ENCODE data around the gene SHROOM1. TPM values are rescaled to one million over a fixed set of nuclear protein-coding genes. Genes with fewer than 3 reads are reported as not detected.

SHROOM1 gene
- total and polyA plus RNA-seq, 2 of the 8 experiments (the other 6 are each of a cell fraction or from before 2014, with no cell fraction given): 3.9 to 5.2 TPM

DNA sequence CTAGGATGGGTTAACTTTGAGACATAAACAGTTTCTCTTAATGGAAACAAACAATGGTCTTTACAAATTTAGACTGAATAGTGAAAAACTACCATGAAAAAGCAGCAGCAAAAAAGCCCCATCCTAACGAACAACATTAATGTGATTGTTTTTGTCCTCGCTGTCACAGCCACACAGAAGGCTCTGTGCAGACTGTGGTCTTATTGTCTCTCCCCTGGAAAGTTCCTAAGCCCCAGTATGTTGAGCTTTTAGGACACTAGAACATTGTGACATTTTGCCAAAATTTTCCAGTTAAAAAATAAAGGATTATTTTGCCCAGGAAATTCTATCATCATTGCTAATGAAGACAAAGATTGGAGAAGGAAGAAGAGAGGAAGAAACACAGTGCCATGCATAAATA, 29.9 kb downstream of the SHROOM1 start (continued):
- no peak for TF ChIP-seq CHD7 (IDR thresholded peaks at IDR 0.05; ENCODE audit: insufficient replicate concordance, low read length)
- TF ChIP-seq ZNF274 (IDR thresholded peaks at IDR 0.05; ENCODE audit: borderline replicate concordance, extremely low read depth, low read length): no peak
- no peak for TF ChIP-seq TAF1 (IDR thresholded peaks at IDR 0.05; ENCODE audit: low read depth, low read length)
- TF ChIP-seq RAD21 (IDR thresholded peaks at IDR 0.05 in 1 of 2, conservative IDR thresholded peaks at IDR 0.05 in 1 of 2; ENCODE audit: low read depth in 2 of 2, low read length in 2 of 2): no peak
- no peak for TF ChIP-seq CHD2 (IDR thresholded peaks at IDR 0.05; ENCODE audit: low read length)
- TF ChIP-seq HDAC2 (IDR thresholded peaks at IDR 0.05; ENCODE audit: borderline replicate concordance in 1 of 2, low read depth in 2 of 2, low read length in 2 of 2): no peak
- no peak for TF ChIP-seq SAP30 (IDR thresholded peaks at IDR 0.05; ENCODE audit: insufficient read depth, insufficient replicate concordance, low read length)
- TF ChIP-seq, protein P1, sequence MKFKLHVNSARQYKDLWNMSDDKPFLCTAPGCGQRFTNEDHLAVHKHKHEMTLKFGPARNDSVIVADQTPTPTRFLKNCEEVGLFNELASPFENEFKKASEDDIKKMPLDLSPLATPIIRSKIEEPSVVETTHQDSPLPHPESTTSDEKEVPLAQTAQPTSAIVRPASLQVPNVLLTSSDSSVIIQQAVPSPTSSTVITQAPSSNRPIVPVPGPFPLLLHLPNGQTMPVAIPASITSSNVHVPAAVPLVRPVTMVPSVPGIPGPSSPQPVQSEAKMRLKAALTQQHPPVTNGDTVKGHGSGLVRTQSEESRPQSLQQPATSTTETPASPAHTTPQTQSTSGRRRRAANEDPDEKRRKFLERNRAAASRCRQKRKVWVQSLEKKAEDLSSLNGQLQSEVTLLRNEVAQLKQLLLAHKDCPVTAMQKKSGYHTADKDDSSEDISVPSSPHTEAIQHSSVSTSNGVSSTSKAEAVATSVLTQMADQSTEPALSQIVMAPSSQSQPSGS (IDR thresholded peaks at IDR 0.05; ENCODE audit: low read length): no peak
- TF ChIP-seq NANOG (IDR thresholded peaks at IDR 0.05; ENCODE audit: insufficient read depth, low read depth, low read length, poor library complexity, severe bottlenecking): no peak

All from H1 (cell line).